GM21423 (cell line): Measurements from ENCODE around the gene CRYZL1.

ENCODE experiments used
- ATAC-seq: cut with Tn5 transposase; IDR thresholded peaks from one replicate; pipeline ENCODE4 v1.9.1; 2021; ENCODE audit warnings: mild to moderate bottlenecking, moderate library complexity; ENCODE audit not compliant: unreplicated experiment

Gene CRYZL1

DNA sequence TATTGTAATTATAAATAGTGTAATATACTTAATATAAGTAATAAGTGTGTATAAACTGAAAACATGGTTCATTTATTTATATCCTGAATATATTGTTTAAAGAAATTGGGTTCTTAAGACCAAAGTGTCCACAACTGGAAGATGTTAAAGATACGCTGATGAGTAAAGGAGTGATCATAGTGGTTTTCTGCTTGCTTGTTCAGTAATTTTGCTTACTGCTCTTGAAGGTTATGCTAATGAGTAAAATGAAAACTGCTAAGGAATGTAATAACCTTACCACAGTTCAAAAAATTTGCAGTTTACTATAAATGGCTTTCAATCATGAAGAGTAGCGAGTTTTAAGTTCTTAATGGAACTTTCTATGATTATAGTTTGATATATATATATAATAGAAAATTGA is 75.0 kb downstream of the CRYZL1 start:
- ATAC-seq: no peak

- no peak for ATAC-seq
These were observed 79.2 kb downstream of the CRYZL1 start for GRCh38 chr21:33562389-33562788.

- ATAC-seq: no peak
These were observed 80.2 kb downstream of the CRYZL1 start for GRCh38 chr21:33561373-33561772.

GRCh38 chr21:33560965-33561364 is 80.6 kb downstream of the CRYZL1 start:
- no peak for ATAC-seq

GRCh38 chr21:33559813-33560212 is 81.7 kb downstream of the CRYZL1 start:
- no peak for ATAC-seq

DNA sequence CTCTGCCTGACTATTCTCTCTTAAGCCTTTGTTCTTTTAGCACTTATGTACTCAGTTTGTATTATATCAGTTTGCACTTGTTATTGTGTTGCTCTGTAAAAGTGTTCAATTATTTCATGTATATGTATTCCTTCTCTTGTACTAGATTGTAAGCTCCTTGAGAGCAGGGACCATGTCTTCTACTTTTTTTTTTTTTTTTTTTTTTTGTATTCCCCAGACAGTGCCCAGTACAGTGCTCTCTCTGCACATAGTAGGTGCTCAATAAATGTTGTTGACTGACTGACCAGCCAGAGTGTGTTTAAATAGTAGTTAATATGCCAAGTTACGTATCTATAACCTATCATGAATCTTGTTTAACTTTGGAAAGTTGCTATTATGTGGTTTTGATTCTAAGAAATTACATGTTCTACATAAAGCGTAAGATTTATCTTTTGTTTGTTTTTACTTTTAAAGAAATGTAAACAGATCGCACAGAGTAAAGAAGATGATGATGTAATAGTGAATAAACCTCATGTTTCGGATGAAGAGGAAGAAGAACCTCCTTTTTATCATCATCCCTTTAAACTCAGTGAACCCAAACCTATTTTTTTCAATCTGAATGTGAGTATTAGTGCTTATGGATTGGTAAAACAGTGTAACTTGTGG is 82.6 kb downstream of the CRYZL1 start:
- no peak for ATAC-seq

DNA sequence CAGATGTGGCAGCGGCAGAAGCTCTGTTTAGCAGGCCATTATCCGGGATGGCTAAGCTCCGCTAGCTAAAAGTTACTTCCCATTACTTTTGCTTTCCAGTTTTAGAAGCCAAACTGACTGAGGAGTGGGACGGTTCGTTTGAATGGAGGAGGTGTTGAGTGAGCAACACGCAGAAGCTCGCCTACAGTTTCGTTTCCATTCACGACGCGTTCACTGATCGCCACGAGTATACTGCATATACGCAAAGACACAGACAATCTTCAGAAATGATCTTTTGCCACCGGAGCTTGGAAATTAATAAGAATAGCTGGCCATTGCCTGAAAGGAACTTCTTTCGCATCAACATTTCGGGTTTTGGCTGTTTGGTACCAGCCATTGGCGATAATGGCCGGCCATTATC is 84.1 kb downstream of the CRYZL1 start:
- ATAC-seq: no peak

GRCh38 chr21:33554982-33555344 is 86.6 kb downstream of the CRYZL1 start:
- ATAC-seq: no peak

GRCh38 chr21:33554236-33554981 is 87.1 kb downstream of the CRYZL1 start:
- ATAC-seq: no peak

DNA sequence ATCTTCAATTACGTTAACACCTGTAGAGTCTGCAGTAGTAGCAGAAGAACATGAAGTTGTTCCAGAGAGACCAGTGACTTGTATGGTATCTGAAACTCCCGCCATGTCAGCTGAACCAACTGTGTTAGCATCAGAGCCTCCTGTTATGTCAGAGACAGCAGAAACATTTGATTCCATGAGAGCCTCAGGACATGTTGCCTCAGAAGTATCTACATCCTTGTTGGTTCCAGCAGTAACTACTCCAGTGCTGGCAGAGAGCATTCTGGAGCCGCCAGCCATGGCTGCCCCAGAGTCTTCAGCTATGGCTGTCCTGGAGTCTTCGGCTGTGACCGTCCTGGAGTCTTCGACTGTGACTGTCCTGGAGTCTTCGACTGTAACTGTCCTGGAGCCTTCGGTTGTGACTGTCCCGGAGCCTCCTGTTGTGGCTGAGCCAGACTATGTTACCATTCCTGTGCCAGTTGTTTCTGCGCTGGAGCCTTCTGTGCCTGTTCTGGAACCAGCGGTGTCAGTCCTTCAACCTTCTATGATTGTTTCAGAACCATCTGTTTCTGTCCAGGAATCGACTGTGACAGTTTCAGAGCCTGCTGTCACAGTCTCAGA is 88.4 kb downstream of the CRYZL1 start:
- ATAC-seq: no peak

DNA sequence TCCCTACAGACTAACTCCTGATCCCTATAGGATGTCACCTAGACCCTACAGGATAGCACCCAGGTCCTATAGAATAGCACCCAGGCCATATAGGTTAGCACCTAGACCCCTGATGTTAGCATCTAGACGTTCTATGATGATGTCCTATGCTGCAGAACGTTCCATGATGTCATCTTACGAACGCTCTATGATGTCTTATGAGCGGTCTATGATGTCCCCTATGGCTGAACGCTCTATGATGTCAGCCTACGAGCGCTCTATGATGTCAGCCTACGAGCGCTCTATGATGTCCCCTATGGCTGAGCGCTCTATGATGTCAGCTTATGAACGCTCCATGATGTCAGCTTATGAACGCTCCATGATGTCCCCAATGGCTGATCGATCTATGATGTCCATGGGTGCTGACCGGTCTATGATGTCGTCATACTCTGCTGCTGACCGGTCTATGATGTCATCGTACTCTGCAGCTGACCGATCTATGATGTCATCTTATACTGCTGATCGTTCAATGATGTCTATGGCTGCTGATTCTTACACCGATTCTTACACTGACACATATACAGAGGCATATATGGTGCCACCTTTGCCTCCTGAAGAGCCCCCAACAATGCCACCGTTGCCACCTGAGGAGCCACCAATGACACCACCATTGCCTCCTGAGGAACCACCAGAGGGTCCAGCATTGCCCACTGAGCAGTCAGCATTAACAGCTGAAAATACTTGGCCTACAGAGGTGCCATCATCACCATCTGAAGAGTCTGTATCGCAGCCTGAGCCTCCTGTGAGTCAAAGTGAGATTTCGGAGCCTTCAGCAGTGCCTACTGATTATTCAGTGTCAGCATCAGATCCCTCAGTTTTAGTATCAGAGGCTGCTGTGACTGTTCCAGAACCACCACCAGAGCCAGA is 89.2 kb downstream of the CRYZL1 start:
- ATAC-seq: no peak

- no peak for ATAC-seq
These were observed 89.9 kb downstream of the CRYZL1 start for GRCh38 chr21:33551664-33552063.

DNA sequence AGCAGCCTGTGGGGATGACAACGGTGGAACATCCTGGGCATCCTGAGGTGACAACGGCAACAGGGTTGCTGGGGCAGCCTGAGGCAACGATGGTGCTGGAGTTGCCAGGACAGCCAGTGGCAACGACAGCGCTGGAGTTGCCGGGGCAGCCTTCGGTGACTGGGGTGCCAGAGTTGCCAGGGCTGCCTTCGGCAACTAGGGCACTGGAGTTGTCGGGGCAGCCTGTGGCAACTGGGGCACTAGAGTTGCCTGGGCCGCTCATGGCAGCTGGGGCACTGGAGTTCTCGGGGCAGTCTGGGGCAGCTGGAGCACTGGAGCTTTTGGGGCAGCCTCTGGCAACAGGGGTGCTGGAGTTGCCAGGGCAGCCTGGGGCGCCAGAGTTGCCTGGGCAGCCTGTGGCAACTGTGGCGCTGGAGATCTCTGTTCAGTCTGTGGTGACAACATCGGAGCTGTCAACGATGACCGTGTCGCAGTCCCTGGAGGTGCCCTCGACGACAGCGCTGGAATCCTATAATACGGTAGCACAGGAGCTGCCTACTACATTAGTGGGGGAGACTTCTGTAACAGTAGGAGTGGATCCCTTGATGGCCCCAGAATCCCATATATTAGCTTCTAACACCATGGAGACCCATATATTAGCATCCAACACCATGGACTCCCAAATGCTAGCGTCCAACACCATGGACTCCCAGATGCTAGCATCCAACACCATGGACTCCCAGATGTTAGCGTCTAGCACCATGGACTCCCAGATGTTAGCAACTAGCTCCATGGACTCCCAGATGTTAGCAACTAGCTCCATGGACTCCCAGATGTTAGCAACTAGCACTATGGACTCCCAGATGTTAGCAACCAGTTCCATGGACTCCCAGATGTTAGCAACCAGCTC is 90.5 kb downstream of the CRYZL1 start:
- ATAC-seq: no peak

- ATAC-seq: no peak
These were observed 91.4 kb downstream of the CRYZL1 start for GRCh38 chr21:33549848-33550771.

DNA sequence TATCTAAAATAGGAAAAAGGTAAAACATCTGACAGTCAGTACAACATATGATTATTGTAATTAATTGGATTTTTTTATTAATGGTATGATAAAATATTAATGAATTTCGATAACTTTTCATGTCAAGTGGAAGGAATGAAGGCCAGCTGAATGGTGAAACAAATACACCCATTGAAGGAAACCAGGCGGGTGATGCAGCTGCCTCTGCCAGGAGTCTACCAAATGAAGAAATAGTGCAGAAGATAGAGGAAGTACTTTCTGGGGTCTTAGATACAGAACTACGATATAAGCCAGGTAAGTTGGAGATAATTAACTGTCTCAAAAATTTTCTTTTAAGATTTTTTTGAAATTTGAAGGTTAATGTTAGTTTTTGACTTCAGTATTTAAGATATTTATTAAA is 95.5 kb downstream of the CRYZL1 start:
- ATAC-seq: no peak

- no peak for ATAC-seq
These were observed 96.9 kb downstream of the CRYZL1 start for GRCh38 chr21:33544451-33545195.

DNA sequence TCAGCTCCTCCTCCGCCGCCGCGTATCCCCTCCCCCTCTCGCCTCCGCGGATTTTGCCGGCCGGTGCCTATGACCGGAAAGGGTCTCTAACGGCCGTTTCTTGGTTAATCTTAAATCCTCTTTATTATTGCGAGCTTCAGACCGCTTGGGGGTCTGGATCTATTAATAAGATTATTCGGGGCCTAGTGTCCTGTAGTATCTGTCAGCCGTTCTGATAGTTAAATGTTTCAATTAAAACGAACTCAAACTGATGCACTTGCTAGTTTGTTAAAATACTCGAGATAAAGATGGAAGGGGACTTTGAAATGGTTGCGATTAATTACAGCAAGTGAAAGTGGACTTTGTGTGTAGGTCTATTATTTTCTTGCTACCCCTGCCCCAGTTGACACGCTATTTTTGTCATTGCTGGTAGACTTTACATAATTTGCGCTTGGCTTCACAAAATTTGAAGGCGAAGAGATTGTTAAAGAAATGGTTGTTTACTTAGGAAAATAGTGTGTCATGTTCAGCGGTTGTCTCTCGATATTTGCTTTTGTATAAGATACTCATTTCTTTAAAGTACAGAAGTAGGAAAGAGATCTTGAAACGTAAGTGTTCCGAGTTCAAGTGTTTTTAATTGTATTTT is 97.9 kb downstream of the CRYZL1 start:
- no peak for ATAC-seq
